Spleen (tissue), 7 donors: Measurements from ENCODE around the gene ZFP62.

ENCODE experiments used
- POLR2A ChIP-seq, 3 donors: fragments of 450-650 bp; IDR thresholded peaks; one replicate each; pipeline ENCODE4 v1.5.1; 2017; ENCODE audit warnings: antibody characterized with exemption in 3 of 3, mild to moderate bottlenecking in 1 of 3
- POLR2AphosphoS5 ChIP-seq, 3 donors: sonication (generic); formaldehyde crosslinking; IDR thresholded peaks; one replicate each; pipeline ENCODE4 v1.5.1; 2017; ENCODE audit warnings: antibody characterized with exemption in 3 of 3
- TF ChIP-seq, protein P1 (sequence below), 11 experiments: fragments of 200-600 bp in 7 of 11; fragments of 450-650 bp in 4 of 11; sonication (generic) in 4 of 11; IDR thresholded peaks in 8 of 11; conservative IDR thresholded peaks in 3 of 11; 1 replicate in 7 of 11; 2 replicates in 4 of 11; pipeline versions ENCODE4 v1.4.0 to v1.8.0; 2016 to 2021; ENCODE audit warnings: antibody characterized with exemption in 11 of 11, inconsistent platforms in 4 of 11, mild to moderate bottlenecking in 1 of 11
- donor health status: DM: no; HTN: no; CAD: no; lungs with moderate emphysema.
- donor health status: DM: no; HTN: no; CAD: no.
- donor health status: DM: no; HTN: no; CAD: no.

DNA sequence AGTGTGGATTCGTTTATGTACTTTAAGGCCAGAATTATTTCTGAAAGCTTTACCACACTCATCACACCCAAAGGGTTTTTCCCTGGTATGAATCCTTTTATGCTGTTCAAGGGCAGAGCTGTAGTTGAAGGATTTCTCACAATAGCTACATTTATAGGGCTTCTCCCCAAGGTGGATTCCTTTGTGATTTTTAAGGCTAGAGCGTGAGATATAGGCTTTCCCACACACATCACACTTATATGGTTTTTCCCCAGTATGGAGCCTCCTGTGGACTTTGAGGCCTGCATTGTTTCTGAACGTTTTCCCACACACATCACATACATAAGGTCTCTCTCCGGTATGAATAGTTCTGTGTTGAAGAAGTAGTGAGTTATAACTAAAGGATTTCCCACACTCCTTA lies 11.2 kb downstream of the ZFP62 start:
- TF ChIP-seq, protein P1, sequence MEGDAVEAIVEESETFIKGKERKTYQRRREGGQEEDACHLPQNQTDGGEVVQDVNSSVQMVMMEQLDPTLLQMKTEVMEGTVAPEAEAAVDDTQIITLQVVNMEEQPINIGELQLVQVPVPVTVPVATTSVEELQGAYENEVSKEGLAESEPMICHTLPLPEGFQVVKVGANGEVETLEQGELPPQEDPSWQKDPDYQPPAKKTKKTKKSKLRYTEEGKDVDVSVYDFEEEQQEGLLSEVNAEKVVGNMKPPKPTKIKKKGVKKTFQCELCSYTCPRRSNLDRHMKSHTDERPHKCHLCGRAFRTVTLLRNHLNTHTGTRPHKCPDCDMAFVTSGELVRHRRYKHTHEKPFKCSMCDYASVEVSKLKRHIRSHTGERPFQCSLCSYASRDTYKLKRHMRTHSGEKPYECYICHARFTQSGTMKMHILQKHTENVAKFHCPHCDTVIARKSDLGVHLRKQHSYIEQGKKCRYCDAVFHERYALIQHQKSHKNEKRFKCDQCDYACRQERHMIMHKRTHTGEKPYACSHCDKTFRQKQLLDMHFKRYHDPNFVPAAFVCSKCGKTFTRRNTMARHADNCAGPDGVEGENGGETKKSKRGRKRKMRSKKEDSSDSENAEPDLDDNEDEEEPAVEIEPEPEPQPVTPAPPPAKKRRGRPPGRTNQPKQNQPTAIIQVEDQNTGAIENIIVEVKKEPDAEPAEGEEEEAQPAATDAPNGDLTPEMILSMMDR (IDR thresholded peaks at IDR 0.05 in 8 of 11, conservative IDR thresholded peaks at IDR 0.05 in 3 of 11), result no peak
- TF ChIP-seq POLR2A (IDR thresholded peaks at IDR 0.05), result no peak
- no peak for TF ChIP-seq POLR2AphosphoS5 (IDR thresholded peaks at IDR 0.05)
